NCI-H82 (cell line): Measurements from ENCODE around the gene ZNF862.

Experiments
- DNase-seq: peaks from one replicate; lab custom pipeline; 2025; lab: John Stamatoyannopoulos, UW

The ZNF862 gene

DNA sequence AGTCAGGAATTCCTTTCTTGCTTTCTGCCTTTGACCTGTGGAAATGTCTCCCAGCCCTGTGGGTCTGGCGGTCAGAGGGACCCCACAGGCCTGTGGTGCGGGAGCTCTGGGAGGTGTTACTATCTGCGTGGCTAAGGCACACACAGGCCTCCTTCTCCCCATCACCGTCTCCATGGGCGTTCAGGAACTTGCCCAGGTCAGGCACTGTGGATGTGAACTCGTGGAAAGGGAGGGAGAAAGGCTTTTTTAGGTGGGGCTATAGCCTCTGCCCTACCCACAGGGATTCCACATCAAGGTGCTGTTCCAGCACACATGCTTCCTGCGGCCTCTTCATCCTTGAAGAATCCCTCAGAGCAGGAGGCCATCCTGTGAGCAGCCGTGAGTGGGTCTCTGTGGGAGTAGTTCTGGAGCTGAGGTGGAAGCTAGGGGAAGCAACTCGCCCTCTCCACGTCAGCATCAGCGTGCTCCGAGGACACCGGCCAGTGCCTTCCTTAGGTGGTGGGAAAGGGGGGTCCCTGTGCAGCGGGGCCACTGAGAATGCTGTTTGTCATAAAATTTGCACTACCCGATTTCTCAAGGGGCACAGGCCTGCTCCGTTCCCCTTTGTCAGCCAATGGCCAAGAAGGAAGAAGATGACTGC is 28.1 kb downstream of the ZNF862 start:
- DNase-seq = no peak

DNA sequence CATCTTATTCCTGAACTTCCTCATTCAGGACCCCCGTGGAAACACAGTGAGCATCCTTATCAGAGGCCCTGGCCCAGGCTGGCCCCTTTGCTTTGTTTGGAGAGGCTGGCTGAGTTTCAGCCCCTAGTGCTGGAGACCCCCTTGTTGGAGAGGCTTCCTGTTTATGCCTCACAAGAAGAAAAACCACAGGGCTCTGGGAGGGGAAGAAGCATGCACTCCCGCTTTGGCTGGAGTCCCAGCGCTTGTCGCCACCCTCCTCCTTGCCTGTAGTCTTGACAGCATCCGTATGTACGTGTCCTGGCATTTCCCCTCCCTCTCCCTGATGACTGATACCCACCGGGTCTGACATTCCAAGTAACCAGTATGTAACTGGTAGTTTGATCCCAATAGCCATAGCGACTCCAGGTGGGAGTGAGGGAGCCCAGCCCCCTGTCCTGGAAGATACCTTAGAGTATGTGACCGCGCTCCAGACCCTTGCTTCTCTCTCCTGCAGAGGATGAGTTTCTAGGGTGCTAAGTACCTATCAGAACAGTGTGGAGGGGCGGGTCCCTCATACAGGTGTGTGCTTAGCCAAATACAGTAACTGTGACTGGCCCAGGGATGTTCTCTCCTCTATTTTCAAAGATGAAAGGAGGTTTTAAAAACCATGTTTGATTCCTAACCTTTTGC is 28.7 kb downstream of the ZNF862 start:
- no peak for DNase-seq

DNA sequence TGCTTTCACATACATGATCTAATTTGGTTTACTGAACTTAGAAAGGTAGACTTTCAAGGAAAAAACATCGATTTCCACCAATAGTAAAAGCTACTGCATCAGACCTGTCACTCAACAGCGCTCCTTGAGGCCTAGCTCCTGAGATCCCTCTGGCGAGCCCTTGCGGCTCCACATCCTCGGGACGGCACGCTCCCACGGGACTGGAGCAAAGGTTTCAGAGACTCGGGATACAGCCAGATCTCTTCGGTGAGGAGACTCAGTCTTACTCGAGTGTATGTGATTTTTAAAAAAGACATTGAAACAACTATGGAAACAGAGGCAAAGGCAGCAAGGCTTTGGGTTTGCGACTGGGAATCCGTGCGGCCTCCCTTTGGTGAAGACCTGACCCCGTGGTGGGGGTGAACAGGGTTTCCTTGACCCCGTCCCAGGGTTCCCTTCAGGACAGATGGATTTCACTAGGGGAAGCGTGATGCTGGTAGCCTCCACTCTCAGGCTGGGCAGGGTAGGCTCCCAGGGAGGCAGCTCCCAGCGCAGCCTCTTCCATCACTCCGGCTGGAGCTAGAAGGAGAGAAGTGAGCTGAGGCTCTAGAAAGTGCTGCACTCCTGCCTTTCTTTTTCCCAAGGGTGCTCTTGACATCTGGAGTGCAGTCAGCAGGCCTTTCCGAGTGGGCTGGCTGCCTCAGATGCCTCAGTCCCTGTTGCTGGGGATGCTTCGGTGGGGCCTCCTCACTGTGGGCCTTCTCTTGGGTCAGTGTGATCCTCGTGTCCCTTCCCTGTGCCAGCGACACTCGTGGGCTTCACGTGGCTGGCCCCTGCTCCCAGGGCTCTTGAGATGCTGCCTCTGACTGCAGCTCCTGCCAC is 29.8 kb downstream of the ZNF862 start:
- no peak for DNase-seq

DNA sequence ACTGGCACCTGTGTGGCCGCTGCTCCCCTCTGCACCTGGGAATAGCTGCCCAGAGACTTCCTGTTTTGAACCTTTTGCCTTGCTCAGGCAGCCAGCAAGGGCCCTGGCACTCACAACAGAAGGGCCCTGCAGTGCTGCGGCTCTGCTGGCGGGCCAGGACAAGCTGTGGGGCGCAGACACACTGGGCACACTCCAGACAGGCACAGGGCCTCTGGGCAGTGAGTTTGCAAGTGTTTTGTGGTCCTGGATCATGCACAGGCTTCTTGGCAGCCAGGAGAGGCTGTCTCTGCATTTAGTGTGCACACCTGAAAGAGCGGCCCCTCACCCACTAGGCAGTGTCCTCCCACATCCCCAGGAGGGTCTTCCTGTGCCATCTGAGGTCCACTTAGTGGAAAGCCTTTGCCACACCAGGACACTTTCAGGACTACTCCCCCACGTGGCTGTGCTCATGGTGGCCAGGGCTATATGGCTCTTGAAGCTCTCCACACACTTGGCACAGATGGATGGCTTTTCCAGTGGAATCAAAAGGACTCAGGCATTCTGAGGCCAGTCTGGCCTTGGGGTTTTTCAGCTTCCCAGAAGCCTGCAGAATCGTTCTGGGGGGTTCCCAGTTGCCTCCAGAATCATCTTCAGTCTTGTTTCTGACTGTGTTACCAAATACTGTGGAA is 30.6 kb downstream of the ZNF862 start:
- DNase-seq = no peak

DNA sequence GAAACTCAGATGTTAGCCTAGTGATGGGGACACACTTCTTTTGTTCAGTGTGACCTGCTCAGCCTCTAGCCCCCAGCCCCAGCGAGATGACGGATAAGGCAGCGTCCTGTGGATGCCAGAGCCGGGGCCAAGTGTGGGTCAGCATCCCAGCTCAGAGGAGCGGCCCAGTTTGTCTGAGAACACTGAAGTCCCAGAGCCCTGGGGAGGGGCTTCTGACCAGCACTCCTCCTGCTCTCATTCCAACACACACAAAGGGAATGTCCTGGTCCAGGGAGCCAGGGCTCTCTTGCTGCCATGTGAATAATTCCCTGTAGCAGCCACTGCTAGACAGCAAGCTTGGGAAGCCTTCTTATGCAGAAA is 31.1 kb downstream of the ZNF862 start:
- DNase-seq = no peak

DNA sequence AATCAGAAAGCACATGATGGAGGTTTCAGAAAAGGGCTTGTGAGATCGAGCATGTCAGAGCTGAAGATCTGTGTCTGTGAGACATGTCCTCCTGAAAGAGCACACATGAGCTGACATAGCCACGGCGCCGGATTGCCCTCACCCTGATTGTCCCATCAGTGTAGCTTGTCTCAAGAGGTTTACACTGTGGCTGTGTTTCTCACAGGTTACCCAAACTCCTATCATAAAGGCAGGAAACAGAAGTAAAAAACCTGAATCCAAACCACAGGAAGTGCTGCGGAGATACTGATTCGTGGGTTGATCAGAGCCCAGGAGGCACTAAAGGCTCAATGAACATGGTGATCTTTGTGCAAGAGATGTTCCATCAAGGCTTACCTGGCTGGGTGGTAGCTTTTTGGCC is 31.7 kb downstream of the ZNF862 start:
- no peak for DNase-seq

DNA sequence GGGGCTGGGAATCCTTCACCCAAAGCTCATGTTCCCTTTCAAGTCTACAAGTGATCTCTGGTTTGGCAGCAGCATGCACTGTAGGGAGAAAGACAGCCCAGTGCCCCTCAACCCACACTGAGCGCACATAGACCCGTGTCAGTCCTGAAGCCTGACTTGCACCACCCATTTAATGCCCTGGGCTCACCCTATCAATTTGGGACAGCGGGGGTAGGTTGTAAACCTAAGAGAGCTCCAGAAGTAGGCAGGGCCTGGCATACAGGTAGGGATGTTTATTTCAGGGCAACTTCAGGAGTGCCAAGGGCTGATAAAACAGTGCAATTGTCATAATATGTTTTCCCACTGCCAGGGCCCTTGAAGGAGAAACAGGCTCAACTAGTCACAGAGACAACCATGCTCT is 32.1 kb downstream of the ZNF862 start:
- no peak for DNase-seq

DNA sequence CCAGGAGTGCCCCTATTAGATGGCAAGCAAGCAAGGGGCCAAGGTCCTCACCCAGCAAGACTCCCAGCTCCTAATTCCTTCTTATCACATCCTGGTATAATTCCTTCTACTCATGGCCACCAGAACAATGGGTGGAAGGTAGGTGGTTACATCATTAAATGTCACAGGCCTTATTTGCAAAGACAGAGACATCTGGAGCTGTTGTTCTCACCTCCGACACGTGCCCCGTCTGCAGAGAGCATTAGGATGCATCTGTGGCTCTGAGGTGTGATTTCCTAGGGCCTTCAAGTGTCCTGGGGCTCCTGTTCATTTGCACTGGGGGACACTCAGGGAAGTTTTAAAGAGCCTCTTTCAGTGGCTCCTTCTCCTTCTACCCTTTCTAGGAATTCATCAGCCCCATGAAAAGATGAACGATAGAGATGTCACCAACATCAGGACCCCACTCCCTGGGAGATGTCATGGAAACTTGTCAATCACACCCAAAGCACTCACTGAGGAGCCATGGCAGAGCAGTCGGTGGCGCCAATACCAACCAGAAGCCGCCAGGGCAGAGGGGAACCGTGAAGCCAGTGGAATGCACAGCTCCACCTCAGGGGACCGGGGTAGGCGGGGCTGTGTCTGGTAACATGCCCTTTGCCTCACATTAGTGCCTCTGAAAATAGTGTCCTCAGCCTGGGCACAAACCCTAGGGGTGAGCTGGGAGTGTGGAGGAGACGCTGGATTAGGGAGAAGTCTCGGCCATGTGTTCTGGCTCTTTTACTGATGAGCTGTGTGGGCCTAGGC is 32.7 kb downstream of the ZNF862 start:
- no peak for DNase-seq

DNA sequence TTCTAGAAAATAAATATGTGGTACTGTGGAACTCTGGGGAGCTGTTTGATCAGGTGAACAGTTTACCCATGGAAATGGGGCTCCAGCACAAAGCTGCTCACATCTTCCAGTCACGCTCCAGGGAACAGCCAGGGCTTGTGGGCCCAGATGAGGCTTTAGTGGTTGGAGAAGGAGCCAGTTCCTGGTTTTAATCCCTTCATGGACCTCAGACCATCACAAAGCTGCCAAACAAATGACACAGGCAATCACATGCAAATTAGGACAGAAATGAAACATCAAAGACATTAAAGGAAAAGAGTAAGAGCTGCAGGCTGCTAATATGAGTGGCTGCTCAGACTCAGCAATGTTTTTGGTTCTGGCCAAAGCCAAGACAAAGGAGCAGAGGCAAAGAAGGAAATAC is 33.4 kb downstream of the ZNF862 start:
- peak; percentile 30 for DNase-seq

DNA sequence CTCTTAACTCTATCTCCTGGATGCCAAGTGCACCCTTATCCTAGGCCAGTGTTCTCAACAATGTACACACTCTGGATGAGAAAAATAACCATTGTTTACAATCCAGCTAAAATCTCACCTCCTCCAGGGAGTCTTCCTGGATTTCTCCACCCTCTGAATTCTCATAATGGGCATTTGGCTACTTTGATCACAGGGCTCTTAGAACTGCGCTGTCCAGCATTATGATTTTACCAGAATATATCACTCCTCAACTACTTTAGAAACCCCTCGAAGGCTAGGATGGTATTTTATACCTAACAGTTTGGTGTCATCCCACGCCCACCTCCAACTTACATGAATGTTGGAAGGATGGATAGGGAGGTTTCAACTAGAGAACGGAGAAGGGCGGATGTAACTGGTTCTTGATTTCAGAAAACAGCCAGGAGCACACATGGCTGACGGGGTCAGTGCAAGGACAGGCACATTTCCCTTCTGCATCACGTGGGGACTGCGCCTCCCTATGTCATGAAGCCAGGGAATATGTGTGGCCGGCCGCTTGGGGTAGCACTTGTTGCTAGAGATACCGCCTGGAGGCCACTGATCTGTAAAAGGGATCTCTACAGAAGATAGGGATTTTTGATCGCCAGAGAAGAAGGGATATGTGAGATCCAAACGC is 34.4 kb downstream of the ZNF862 start:
- DNase-seq = peak; percentile 89

DNA sequence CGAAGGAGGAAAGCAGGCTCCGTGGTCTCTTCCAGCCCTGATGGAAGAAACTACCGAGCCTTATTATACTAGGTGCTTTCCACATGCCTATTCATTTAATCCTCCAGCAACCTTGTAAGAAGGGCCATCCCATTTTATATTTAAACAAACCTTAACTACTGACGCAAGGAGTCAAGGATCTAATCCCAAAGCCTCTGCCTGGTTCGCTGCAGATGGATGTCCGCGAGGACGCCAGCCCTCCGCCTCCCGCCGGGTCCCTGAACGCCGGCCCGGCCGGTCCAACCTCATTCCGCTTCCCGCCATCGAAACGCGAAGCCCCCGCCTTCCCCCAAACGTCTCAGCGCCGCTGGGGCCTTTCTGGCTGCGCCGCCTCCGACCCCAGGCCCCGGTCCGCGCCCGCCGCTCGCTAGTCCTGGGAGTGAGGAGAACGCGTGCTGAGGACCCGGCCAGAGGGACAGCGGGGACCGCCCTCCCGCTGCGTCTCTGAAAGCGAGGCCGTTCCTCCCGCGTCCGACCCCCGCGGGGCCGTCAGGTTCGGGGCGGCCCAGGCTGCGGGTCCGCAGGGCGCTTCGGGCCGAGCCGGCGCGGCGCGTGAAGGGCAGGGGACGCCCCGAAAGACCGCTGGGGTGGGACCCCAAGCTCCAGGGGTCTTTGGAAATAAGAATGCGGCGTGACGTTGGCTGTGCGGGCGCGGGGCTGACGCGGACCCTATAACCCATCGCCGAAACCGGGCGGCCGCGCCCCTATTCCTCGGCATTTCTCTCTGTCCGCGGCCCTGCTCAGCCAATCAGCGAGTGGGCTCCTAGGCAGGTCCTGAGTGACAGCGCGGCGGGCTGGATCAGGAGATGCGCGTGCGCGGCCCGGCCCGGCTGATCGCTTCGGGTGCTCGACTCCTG is 35.1 kb downstream of the ZNF862 start, which contains the start of gene ATP6V0E2:
Gene ATP6V0E2 (plus strand): TSS at position 896 of the 896 bp plus-strand sequence. CDS start 97 bp downstream, outside the sequence.
- DNase-seq = peak; percentile 98

DNA sequence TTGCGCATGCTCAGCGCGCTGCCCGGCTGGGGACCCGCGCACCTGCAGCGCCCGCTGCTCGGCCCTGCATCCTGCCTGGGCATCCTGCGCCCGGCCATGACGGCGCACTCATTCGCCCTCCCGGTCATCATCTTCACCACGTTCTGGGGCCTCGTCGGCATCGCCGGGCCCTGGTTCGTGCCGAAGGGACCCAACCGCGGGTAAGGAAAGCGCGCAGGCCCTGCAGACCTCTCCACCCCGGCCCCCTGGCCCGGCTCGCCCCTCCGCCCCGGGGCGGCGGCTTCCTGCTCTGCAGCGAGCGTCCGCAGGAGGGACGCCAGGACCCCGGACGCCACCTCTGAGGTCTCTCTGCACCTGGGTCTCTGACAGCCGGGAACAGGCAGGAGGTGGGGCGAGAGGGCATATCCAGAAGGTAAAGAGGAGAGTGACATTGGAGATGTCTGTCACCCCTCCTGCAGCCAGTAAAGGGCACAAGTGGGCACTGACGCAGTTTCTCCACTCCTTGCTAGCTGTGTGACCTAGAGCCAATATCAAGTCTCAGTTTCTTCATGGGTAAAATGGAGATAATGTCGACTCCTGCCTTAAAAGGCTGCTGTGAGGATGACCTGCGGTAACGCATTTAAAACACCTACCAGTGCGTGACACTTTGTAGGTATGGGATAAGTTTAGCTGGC is 35.9 kb downstream of the ZNF862 start:
- DNase-seq = no peak

DNA sequence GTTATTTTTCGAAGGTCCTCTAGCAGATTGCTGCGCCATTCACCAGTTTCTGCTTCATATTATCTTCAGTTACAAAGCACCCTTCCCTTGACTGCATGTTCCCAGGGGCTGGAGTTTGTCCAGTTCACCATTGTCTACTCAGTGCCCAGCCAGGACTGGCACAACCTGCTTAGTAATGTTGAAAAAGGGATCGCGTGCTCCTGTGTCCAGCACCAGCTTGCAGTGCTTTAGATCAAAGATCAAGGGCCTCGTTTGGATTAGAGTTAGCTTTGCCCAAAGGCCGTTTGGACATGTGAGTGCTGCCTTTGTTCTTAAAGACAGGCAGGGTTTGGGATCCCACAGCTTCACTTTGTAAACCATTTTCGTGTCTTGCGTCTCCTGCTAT is 36.5 kb downstream of the ZNF862 start:
- DNase-seq = no peak

DNA sequence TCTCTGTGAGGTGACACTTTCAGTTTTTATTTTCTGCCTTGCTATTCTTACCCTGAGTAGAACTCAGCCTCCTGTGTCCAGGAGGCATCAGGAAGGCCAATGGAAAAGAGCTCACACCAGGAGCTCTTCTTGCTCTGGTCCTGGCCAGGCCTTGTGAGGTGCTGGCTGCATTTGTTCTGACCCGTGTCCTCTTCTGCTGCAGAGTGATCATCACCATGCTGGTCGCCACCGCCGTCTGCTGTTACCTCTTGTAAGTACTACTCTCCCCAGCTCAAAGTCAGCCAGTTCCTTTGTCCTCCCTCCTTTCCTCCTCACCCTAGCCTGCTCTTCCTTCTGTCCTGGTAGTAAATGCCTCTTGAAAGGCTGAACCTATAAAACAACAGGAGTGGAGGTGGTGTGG is 37.2 kb downstream of the ZNF862 start:
- DNase-seq = no peak

DNA sequence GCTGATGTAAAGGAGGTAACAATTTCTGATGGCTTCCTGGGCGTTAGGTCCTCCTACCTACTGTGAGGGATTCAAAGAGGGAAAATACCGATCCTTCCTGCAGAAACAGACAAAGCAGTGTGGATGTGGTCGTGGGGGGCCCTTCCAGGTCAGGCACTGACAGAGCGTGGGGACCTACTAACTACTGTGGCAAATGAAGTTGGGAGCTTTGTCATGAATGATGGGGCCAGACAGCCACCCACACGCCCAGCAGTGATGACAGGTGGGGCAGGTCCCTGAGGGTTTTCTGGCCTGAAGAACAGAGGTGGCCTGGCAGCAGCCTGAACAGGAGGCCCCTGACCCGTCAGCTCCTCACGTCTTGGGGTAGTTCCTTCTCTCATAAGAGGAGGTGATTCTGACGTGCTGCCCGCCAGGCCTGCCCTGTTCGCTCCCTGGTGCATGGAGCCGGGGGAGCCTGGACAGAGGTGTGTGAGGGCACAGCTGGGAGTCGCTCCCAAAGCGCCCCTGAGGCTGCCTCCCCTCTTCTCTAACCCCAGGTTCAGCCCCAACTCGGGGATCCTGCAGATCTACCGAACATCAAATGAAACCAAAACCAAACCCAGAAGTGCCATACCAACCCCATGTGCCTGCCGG is 39.8 kb downstream of the ZNF862 start:
- no peak for DNase-seq

DNA sequence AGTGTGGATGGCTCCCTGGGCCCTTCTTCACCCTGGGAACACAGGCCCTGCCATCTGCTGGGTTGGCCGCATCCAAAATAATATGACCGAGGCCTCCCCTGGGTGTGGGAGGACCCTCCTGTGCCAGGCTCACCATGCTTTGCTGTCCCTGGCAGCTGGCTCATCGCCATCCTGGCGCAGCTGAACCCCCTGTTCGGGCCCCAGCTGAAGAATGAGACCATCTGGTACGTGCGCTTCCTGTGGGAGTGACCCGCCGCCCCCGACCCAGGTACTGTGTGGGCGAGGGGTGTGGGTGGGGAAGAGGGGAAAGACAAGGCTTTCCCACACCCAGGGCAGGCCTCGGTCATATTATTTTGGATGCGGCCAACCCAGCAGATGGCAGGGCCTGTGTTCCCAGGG is 40.3 kb downstream of the ZNF862 start:
- DNase-seq = no peak

DNA sequence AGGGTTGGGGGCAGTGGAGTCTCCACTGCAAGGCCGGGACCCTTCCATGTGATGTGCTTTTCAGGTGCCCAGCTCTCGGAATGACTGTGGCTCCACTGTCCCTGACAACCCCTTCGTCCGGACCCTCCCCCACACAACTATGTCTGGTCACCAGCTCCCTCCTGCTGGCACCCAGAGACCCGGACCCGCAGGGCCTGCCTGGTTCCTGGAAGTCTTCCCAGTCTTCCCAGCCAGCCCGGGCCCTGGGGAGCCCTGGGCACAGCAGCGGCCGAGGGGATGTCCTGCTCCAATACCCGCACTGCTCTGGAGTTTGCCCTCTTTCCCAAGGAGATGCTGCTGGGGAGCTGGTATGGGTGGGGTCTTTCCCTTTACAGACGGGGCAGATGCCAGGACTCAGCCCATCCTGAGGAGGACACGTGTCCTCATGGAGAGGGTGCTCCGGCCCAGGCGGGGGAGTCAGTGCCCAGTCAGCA is 41.1 kb downstream of the ZNF862 start:
- no peak for DNase-seq

DNA sequence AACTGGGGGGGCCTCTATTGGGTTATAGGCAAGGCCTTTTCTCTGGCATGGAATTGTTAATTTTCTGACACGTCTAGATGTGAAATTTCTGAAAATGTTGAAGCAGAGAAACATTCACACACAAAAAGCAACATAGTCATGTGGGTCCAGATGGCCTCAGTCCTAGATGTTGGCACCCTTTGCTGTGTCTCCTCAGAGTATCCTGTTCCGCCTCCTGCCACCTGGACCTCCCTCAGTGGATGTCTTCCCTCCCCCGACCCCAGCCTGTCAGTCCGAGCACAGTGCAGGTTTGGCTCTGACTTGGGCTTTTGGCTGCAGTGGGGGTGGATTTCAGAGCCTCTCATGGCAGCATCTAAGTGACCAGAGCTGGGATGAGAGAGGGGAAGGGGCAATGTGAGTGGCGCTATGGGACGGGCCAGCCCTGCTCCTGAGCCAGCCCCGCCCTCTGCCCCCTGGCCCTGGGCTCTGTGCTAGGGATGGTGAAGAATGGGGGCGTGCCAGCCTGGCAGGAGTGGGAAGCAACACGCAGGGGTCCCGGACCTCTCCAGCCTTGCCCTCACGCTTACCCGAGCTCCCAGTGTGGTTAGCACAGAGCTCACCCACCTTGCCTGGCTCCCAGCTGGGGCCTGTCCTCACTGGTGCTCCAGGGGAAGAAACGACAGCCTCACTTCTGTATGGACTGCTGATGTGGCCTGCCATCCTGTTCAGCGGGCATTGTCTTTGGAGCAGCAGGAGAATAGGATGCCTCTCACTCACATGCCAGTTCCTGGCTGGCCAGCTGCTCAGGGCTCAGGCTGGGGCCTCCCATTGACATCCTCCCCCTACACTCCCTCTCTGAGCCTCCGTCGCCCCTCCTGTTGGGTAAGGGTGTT is 41.8 kb downstream of the ZNF862 start:
- DNase-seq = peak; percentile 51
